Stimulated activated CD4-positive, alpha-beta T cell treated with anti-CD3 and anti-CD28 coated beads, Interleukin-15, amount 100 ng/mL, for 48 hours (primary cell): ENCODE data around the gene JDP2.

Source experiments
- DNase-seq, 2 donors: peaks; one replicate each; pipeline ENCODE4 v3.0.0-alpha.2; 2020; ENCODE audit warnings: low read depth in 2 of 2

Gene JDP2

DNA sequence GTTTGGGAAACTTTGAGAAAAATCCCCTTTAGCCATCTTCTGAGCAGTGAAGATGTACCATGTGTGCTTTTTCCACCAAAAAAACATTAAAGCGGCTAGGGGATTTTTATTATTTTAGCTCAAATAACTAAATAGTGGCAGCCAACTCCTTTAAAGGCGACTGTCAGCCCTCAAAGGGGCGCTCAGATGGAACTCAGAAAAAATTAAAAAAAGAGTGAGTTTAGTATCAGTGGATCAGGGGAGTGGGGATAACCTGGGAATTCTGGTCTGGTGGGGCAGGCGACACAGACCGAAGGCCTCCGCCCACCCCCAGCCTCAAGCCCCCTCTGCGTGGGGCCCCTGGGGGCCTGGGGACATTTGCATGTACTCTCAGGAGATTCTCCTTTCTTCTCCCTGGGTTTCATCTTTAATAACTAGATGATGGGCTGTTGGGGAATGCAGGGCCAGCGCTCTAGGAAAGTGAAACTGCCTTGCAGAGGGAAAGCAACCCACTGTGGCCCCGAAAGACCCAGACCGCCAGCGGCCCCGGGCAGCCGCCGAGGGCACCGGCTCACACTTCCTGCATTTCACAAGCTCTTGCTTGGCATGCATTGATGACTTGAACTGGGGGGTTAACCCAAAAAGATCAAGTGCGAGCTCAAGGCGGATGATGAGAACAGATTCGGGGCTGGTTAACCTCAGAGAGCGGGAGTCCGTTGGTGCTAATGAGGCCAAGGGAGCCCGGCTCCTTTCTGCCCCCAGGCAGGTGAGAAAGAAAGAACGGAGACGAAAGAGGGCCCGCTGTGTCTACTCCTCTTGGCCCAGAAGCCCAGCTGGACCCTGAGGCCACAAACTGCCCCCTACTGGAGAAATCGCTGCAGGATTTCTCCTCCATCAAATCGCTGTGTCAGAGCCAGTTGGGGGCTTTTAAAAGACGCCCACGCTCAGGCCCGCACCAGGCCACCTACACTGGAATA lies 87.1 kb downstream of the JDP2 start:
- peak in 1 of 2 donors; percentile 24 for DNase-seq

DNA sequence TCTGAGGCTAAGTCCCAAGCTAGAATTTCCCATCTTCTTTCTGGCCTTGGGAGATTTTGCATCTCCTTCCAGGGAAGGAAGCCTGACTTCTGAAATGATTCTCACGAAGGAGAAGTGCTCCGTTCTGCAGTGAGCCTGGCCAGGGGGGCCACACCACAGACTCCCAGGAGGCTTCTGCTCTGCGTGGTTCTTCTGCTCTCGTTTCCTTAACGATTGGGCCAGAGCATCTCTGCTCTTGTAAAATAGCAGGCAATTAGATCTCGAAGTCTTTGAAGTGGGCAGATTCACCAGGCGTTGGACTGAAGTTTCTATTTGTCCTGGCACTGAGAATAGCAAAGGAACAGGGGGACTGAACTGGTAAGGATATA lies 87.8 kb downstream of the JDP2 start:
- no peak for DNase-seq

DNA sequence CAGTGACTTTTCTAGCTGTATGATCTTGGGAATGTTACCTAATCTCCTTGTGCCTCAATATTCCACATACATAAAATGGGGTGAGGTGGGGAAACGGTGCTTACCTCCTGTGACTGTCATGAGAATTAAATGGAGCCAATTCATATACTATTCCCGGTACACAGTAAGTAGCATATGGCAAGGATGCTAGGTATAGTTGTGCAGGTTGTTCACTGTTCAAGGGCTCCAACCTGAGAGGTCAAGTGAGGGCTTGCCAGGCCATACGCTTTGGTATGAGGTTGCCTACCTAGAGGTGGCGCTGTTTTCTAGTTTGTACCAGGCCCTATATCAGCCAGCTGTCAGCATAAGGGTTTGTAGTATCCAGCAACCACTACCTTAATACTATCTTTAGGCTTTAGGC lies 90.8 kb downstream of the JDP2 start:
- peak in 1 of 2 donors; percentile 48 for DNase-seq

- no peak for DNase-seq
Observed at GRCh38 chr14:75519394-75519793, 91.6 kb downstream of the JDP2 start.

- no peak for DNase-seq
Observed at GRCh38 chr14:75519826-75520728, 92.3 kb downstream of the JDP2 start.

- no peak for DNase-seq
Observed at GRCh38 chr14:75520852-75521251, 93.0 kb downstream of the JDP2 start.

GRCh38 chr14:75521415-75522199 lies 93.8 kb downstream of the JDP2 start:
- no peak for DNase-seq

- peak; percentile 59 to 68 for DNase-seq
Observed at GRCh38 chr14:75522224-75522982, 94.6 kb downstream of the JDP2 start, which contains the start of gene BATF. BATF (plus strand) TSS chr14:75522469; CDS start chr14:75522683, 214 bp downstream.

DNA sequence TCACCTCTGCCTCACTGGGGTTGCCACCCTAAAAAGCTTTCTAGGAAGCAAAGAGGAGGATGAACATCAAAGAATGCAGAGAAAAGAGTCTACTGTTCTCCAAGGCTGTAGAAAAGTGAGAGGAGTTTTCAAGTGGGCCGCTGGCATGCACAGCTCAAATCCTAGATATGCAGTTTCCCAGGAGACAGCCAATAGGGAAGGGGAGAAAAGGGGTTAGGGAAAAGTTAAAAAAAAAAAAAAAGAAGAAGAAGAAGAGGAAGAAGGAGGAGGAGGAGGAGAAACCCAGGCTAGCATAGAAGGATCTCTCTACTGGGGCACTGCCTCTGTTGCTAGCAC lies 95.1 kb downstream of the JDP2 start:
- DNase-seq = no peak
